KMS-11 (cell line): Measurements from ENCODE around the gene CERS6.

ENCODE experiments used
- H2AFZ ChIP-seq: fragments of 200-600 bp; sonication (generic); 2 replicates; pipeline ENCODE4 v1.6.1; 2016; ENCODE audit warnings: antibody characterized with exemption, mixed run types, low read depth
- H3K27ac ChIP-seq: fragments of 200-600 bp; sonication (generic); 2 replicates; pipeline ENCODE4 v1.6.1; 2016; ENCODE audit warnings: mild to moderate bottlenecking, mixed run types
- H3K27me3 ChIP-seq: fragments of 200-600 bp; sonication (generic); 2 replicates; pipeline ENCODE4 v1.6.1; 2017; ENCODE audit warnings: mild to moderate bottlenecking, low read depth, mixed run types, moderate library complexity; ENCODE audit not compliant: insufficient read depth
- H3K36me3 ChIP-seq: fragments of 200-600 bp; sonication (generic); 2 replicates; pipeline ENCODE4 v1.6.1; 2017; ENCODE audit warnings: mild to moderate bottlenecking, mixed run types; ENCODE audit not compliant: insufficient read depth
- H3K4me1 ChIP-seq: fragments of 200-600 bp; sonication (generic); 2 replicates; pipeline ENCODE4 v1.6.1; 2016; ENCODE audit warnings: mild to moderate bottlenecking, low read depth, mixed run types; ENCODE audit not compliant: poor library complexity, severe bottlenecking
- H3K4me2 ChIP-seq: fragments of 200-600 bp; sonication (generic); 2 replicates; pipeline ENCODE4 v1.7.0; 2016; ENCODE audit warnings: mild to moderate bottlenecking, mixed run types
- H3K4me3 ChIP-seq: fragments of 200-600 bp; sonication (generic); IDR thresholded peaks from 2 replicates; pipeline ENCODE4 v1.6.1; 2017; ENCODE audit warnings: low read depth, low read length, mixed read lengths; ENCODE audit not compliant: insufficient read depth
- H3K79me2 ChIP-seq: fragments of 200-600 bp; sonication (generic); 2 replicates; pipeline ENCODE4 v1.6.1; 2016; ENCODE audit warnings: low read depth, mixed run types; ENCODE audit not compliant: insufficient read depth
- H3K9ac ChIP-seq: fragments of 200-600 bp; sonication (generic); 2 replicates; pipeline ENCODE4 v1.6.1; 2016; ENCODE audit warnings: mild to moderate bottlenecking, mixed run types
- H4K20me1 ChIP-seq: fragments of 200-600 bp; sonication (generic); 2 replicates; pipeline ENCODE4 v1.6.1; 2016; ENCODE audit warnings: mild to moderate bottlenecking, mixed run types; ENCODE audit not compliant: insufficient read depth
- CTCF ChIP-seq: fragments of 200-600 bp; sonication (generic); conservative IDR thresholded peaks from 2 replicates; pipeline ENCODE4 v1.6.1; 2017; ENCODE audit warnings: low read depth, mild to moderate bottlenecking, antibody characterized with exemption, low read length, moderate library complexity, mixed read lengths

The CERS6 gene

DNA sequence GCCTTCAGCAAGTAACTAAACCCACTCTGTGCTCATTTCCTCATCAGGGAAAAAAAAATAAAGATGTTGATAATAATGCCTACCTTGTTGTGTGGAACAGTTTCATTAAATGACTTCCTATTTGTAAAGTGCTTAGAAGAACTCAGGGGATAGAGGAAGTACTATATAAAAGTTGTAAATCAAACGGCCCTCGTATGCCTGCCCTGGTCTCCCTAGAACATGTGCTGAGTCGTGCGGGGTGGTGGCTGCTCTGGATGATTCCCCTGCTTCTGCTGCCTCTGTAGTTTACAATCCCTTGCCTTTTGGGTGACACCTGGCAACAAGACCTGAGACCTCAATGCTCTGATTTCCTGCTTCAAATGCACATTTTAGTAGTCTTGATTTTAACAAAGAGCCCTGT lies 170.0 kb downstream of the CERS6 start:
- no peak overlapping the region for H3K4me3 ChIP-seq
- H3K36me3 ChIP-seq, result no peaks in the 10 kb centered on the region
- no peak overlapping the region for H2AFZ ChIP-seq
- no peaks in the 10 kb centered on the region for H3K79me2 ChIP-seq
- H3K4me2 ChIP-seq, result no peak overlapping the region
- no peak overlapping the region for H3K9ac ChIP-seq
- no peak overlapping the region for H3K27ac ChIP-seq
- TF ChIP-seq CTCF, result no peak
- no peaks in the 10 kb centered on the region for H3K27me3 ChIP-seq
- H3K4me1 ChIP-seq, result no peaks in the 10 kb centered on the region
- H4K20me1 ChIP-seq, result no peaks in the 10 kb centered on the region

DNA sequence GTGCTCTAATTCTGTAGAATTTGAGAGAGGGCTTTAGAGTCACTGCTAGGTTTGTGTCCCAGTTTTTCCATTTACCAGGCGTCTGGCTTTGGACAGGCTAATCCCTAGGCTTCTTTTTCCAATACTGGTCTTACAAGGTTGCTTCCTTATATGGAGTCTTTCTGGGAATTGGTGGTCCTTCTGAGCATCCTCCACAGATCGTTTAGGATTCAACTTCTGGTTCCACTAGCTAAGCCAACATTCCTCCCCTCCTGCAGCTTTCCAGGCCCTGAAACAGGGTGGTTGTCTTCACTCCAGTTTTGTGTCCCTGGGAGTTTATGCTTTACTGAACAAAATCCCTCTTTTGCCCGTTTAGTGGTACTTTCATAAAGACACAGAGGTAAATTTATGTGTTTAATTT lies 170.6 kb downstream of the CERS6 start:
- Histone ChIP-seq H3K27ac (no peak overlapping the region), H3K4me1 (no peaks in the 10 kb centered on the region), H2AFZ (no peak overlapping the region), H3K9ac (no peak overlapping the region), H4K20me1 (no peaks in the 10 kb centered on the region), H3K4me3 (no peak overlapping the region), H3K27me3 (no peaks in the 10 kb centered on the region), H3K4me2 (no peak overlapping the region), H3K36me3 (no peaks in the 10 kb centered on the region), H3K79me2 (no peaks in the 10 kb centered on the region)
- no peak for TF ChIP-seq CTCF

GRCh38 chr2:168632709-168633121 lies 176.6 kb downstream of the CERS6 start:
- TF ChIP-seq CTCF, result no peak
- Histone ChIP-seq H3K4me3 (no peak overlapping the region), H3K79me2 (no peaks in the 10 kb centered on the region), H3K4me2 (no peak overlapping the region), H3K9ac (no peak overlapping the region), H3K4me1 (no peaks in the 10 kb centered on the region), H2AFZ (no peak overlapping the region), H3K27ac (no peak overlapping the region), H3K27me3 (no peaks in the 10 kb centered on the region), H4K20me1 (no peaks in the 10 kb centered on the region), H3K36me3 (no peaks in the 10 kb centered on the region)

- Histone ChIP-seq H3K4me2 (no peak overlapping the region), H3K79me2 (no peaks in the 10 kb centered on the region), H3K4me3 (no peak overlapping the region), H3K36me3 (no peaks in the 10 kb centered on the region), H4K20me1 (no peaks in the 10 kb centered on the region), H3K4me1 (no peaks in the 10 kb centered on the region), H3K27ac (no peak overlapping the region), H2AFZ (no peak overlapping the region), H3K27me3 (no peaks in the 10 kb centered on the region), H3K9ac (no peak overlapping the region)
- TF ChIP-seq CTCF, result no peak
Measured at GRCh38 chr2:168633200-168633599, 177.1 kb downstream of the CERS6 start.

DNA sequence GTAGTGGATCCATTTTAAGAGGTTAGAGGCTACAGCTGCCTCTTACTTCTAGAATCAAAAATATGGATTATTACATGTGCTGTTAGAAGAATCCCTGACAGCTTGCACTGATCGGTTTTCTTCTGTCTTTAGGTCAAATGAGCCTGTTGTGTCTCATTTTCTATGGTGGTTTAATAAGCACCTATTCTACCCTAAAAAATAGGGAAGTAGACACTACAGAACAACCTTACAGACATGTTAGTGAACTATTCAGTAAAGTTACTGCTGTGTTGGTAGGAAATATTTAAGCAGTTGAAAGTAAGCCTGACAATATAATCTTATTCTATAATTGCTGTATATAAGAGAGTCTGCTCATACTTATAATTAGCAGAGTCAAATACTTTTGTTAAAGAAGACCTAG lies 177.8 kb downstream of the CERS6 start:
- no peak for TF ChIP-seq CTCF
- Histone ChIP-seq H4K20me1 (no peaks in the 10 kb centered on the region), H3K36me3 (no peaks in the 10 kb centered on the region), H3K27ac (no peak overlapping the region), H3K4me2 (no peak overlapping the region), H3K9ac (no peak overlapping the region), H3K27me3 (no peaks in the 10 kb centered on the region), H3K79me2 (no peaks in the 10 kb centered on the region), H2AFZ (no peak overlapping the region), H3K4me1 (no peaks in the 10 kb centered on the region), H3K4me3 (no peak overlapping the region)
